AG09309 (cell line): ENCODE results near the gene PGM5.

Experiments used
- DNase-seq: peaks from one replicate; pipeline ENCODE4 v3.0.0-alpha.2; 2010; ENCODE audit warnings: low read depth
- H3K4me3 ChIP-seq: 2 replicates; pipeline ENCODE4 v1.5.1; 2011; ENCODE audit warnings: mild to moderate bottlenecking, low read depth, low read length, moderate library complexity; ENCODE audit not compliant: control insufficient read depth
- CTCF ChIP-seq: IDR thresholded peaks from 2 replicates; pipeline ENCODE4 v1.5.1; 2011; ENCODE audit warnings: mild to moderate bottlenecking, low read depth, low read length, inconsistent platforms; ENCODE audit not compliant: insufficient read depth, control insufficient read depth; ENCODE audit errors: missing control alignments

Gene PGM5

GRCh38 chr9:68507130-68507805, 150.9 kb downstream of the PGM5 start:
- no peak overlapping the region for H3K4me3 ChIP-seq
- peak; percentile 55 for TF ChIP-seq CTCF
- DNase-seq: no peak

- H3K4me3 ChIP-seq: no peak overlapping the region
- no peak for TF ChIP-seq CTCF
- no peak for DNase-seq
These were observed 151.4 kb downstream of the PGM5 start for GRCh38 chr9:68507806-68508145.

GRCh38 chr9:68508547-68508946, 152.1 kb downstream of the PGM5 start:
- DNase-seq: no peak
- no peak overlapping the region for H3K4me3 ChIP-seq

GRCh38 chr9:68509689-68510088, 153.3 kb downstream of the PGM5 start:
- H3K4me3 ChIP-seq: no peak overlapping the region
- no peak for DNase-seq

More at GRCh38 chr9:68508547-68508946, 152.1 kb downstream of the PGM5 start:
- TF ChIP-seq CTCF: no peak

GRCh38 chr9:68513385-68513784, 157.0 kb downstream of the PGM5 start:
- TF ChIP-seq CTCF: no peak
- no peak for DNase-seq
- no peak overlapping the region for H3K4me3 ChIP-seq

More at GRCh38 chr9:68509689-68510088, 153.3 kb downstream of the PGM5 start:
- no peak for TF ChIP-seq CTCF

- H3K4me3 ChIP-seq: no peak overlapping the region
- no peak for TF ChIP-seq CTCF
These were observed 157.6 kb downstream of the PGM5 start for GRCh38 chr9:68513981-68514380.

More at GRCh38 chr9:68513981-68514380, 157.6 kb downstream of the PGM5 start:
- DNase-seq: no peak
